Trophoblast cell (in vitro differentiated cells and primary cell): ENCODE measurements around the gene FFAR2.

ENCODE experiments used
- DNase-seq, 2 donors: peaks; one replicate each; pipeline ENCODE4 v3.0.0-alpha.2; 2016
- H2AFZ ChIP-seq: 2 replicates; pipeline ENCODE4 v1.6.1; 2013; ENCODE audit warnings: low read length, moderate library complexity, mild to moderate bottlenecking; ENCODE audit not compliant: insufficient read depth, poor library complexity
- H2AK5ac ChIP-seq: 2 replicates; pipeline ENCODE4 v1.6.1; 2013; ENCODE audit warnings: mild to moderate bottlenecking, low read length
- H2BK120ac ChIP-seq: 2 replicates; pipeline ENCODE4 v1.6.1; 2013; ENCODE audit warnings: low read length, mild to moderate bottlenecking, moderate library complexity; ENCODE audit not compliant: insufficient read depth, poor library complexity
- H2BK12ac ChIP-seq: 2 replicates; pipeline ENCODE4 v1.6.1; 2013; ENCODE audit warnings: mild to moderate bottlenecking, low read length, moderate library complexity
- H2BK5ac ChIP-seq: 2 replicates; pipeline ENCODE4 v1.6.1; 2013; ENCODE audit warnings: low read length, low read depth, moderate library complexity, mild to moderate bottlenecking; ENCODE audit not compliant: poor library complexity
- H3K14ac ChIP-seq: 2 replicates; pipeline ENCODE4 v1.6.1; 2013; ENCODE audit warnings: mild to moderate bottlenecking, low read length
- H3K18ac ChIP-seq: 2 replicates; pipeline ENCODE4 v1.6.1; 2013; ENCODE audit warnings: mild to moderate bottlenecking, low read length
- H3K23ac ChIP-seq: 2 replicates; pipeline ENCODE4 v1.6.1; 2013; ENCODE audit warnings: low read length
- H3K27ac ChIP-seq: 2 replicates; pipeline ENCODE4 v1.5.1; 2013; ENCODE audit warnings: low read depth, mild to moderate bottlenecking, inconsistent platforms, low read length, moderate library complexity
- H3K27me3 ChIP-seq: 2 replicates; pipeline ENCODE4 v1.6.1; 2013; ENCODE audit warnings: inconsistent platforms, mild to moderate bottlenecking, low read length, moderate library complexity; ENCODE audit not compliant: insufficient read depth
- H3K36me3 ChIP-seq, 2 experiments: 1 replicate in 1 of 2; 2 replicates in 1 of 2; pipeline ENCODE4 v1.6.1; 2013; ENCODE audit warnings: low read length in 2 of 2, mild to moderate bottlenecking in 2 of 2, moderate library complexity in 1 of 2; ENCODE audit not compliant: insufficient read depth in 2 of 2, control insufficient read depth in 1 of 2
- H3K4ac ChIP-seq: 2 replicates; pipeline ENCODE4 v1.6.1; 2013; ENCODE audit warnings: low read depth, mild to moderate bottlenecking, low read length, moderate library complexity
- H3K4me1 ChIP-seq, 2 experiments: 1 replicate in 1 of 2; 2 replicates in 1 of 2; pipeline ENCODE4 v1.6.1; 2013; ENCODE audit warnings: low read length in 2 of 2, mild to moderate bottlenecking in 2 of 2, moderate library complexity in 1 of 2; ENCODE audit not compliant: insufficient read depth in 2 of 2, control insufficient read depth in 1 of 2
- H3K4me2 ChIP-seq: 2 replicates; pipeline ENCODE4 v1.6.1; 2013; ENCODE audit warnings: inconsistent platforms, mild to moderate bottlenecking, low read length, moderate library complexity
- H3K4me3 ChIP-seq: 2 replicates; pipeline ENCODE4 v1.5.1; 2013; ENCODE audit warnings: mild to moderate bottlenecking, low read depth, low read length, inconsistent platforms
- H3K79me1 ChIP-seq: one replicate; pipeline ENCODE4 v1.6.1; 2013; ENCODE audit warnings: low read length
- H3K79me2 ChIP-seq: 2 replicates; pipeline ENCODE4 v1.6.1; 2013; ENCODE audit warnings: low read length, mild to moderate bottlenecking; ENCODE audit not compliant: control insufficient read depth, insufficient read depth, poor library complexity
- H3K9ac ChIP-seq: 2 replicates; pipeline ENCODE4 v1.6.1; 2013; ENCODE audit warnings: mild to moderate bottlenecking, low read length
- H3K9me3 ChIP-seq: 2 replicates; pipeline ENCODE4 v1.6.1; 2013; ENCODE audit warnings: low read depth, mild to moderate bottlenecking, control low read depth, inconsistent platforms, low read length; ENCODE audit not compliant: insufficient read depth
- H4K12ac ChIP-seq: 2 replicates; pipeline ENCODE4 v1.6.1; 2013; ENCODE audit warnings: low read depth, mild to moderate bottlenecking, low read length, moderate library complexity
- H4K8ac ChIP-seq: 2 replicates; pipeline ENCODE4 v1.6.1; 2013; ENCODE audit warnings: low read depth, mild to moderate bottlenecking, low read length, moderate library complexity
- H4K91ac ChIP-seq: one replicate; pipeline ENCODE4 v1.6.1; 2013; ENCODE audit warnings: low read depth, mild to moderate bottlenecking, low read length, moderate library complexity
- WGBS: extraction: QIAGEN DNeasy Blood & Tissue Kit; methylation state at CpG from one replicate; pipeline ENCODE4 v1.1.7; 2013; ENCODE audit warnings: missing lambda C conversion rate; ENCODE audit not compliant: insufficient read length, insufficient coverage; ENCODE audit errors: extremely low coverage; 5-methylcytosine and 5-hydroxymethylcytosine counted together

Gene FFAR2

GRCh38 chr19:35449359-35450043 lies 1.4 kb downstream of the FFAR2 start:
- Histone ChIP-seq H4K12ac (no peak overlapping the region), H3K79me1 (no peaks in the 10 kb centered on the region), H3K23ac (no peak overlapping the region), H3K4me3 (no peak overlapping the region), H3K27me3 (no peaks in the 10 kb centered on the region), H3K4ac (no peak overlapping the region), H2BK120ac (no peak overlapping the region), H2BK5ac (no peak overlapping the region), H2AFZ (no peak overlapping the region), H3K79me2 (no peaks in the 10 kb centered on the region), H4K8ac (no peak overlapping the region), H3K4me1 (no peaks in the 10 kb centered on the region), H3K4me2 (no peak overlapping the region), H3K14ac (no peak overlapping the region), H2AK5ac (no peak overlapping the region), H4K91ac (no peak overlapping the region), H3K9ac (no peak overlapping the region), H3K9me3 (peaks cover 2% of the 10 kb centered on the region), H3K27ac (no peak overlapping the region), H3K36me3 (no peaks in the 10 kb centered on the region), H3K18ac (no peak overlapping the region), H2BK12ac (no peak overlapping the region)
- no CpG with 5 or more reads among the region's 27 CpGs for WGBS
- DNase-seq, result peak in 1 of 2 donors; percentile 49

- no peak overlapping the region for H3K4me2 ChIP-seq
- no peak overlapping the region for H3K14ac ChIP-seq
- H2BK12ac ChIP-seq, result no peak overlapping the region
- no peak overlapping the region for H3K23ac ChIP-seq
- H4K12ac ChIP-seq, result no peak overlapping the region
- no peaks in the 10 kb centered on the region for H3K4me1 ChIP-seq
- H4K8ac ChIP-seq, result no peak overlapping the region
- no peaks in the 10 kb centered on the region for H3K79me2 ChIP-seq
- H4K91ac ChIP-seq, result no peak overlapping the region
- no peaks in the 10 kb centered on the region for H3K79me1 ChIP-seq
- H2AFZ ChIP-seq, result no peak overlapping the region
- H3K18ac ChIP-seq, result no peak overlapping the region
- no peak for DNase-seq
- no peak overlapping the region for H3K9ac ChIP-seq
- H3K4me3 ChIP-seq, result no peak overlapping the region
- H3K9me3 ChIP-seq, result peaks cover 2% of the 10 kb centered on the region
- H2BK5ac ChIP-seq, result no peak overlapping the region
- no peaks in the 10 kb centered on the region for H3K36me3 ChIP-seq
- no CpG with 5 or more reads among the region's 7 CpGs for WGBS
- H3K4ac ChIP-seq, result no peak overlapping the region
- H2BK120ac ChIP-seq, result no peak overlapping the region
- H2AK5ac ChIP-seq, result no peak overlapping the region
- H3K27me3 ChIP-seq, result no peaks in the 10 kb centered on the region
- H3K27ac ChIP-seq, result no peak overlapping the region
These were observed 3.5 kb downstream of the FFAR2 start for GRCh38 chr19:35451338-35452096.

GRCh38 chr19:35454663-35455062 lies 6.6 kb downstream of the FFAR2 start:
- WGBS, result no CpG with 5 or more reads among the region's 2 CpGs
- no peaks in the 10 kb centered on the region for H3K4me1 ChIP-seq
- H3K23ac ChIP-seq, result no peak overlapping the region
- H3K27me3 ChIP-seq, result no peaks in the 10 kb centered on the region
- H2BK12ac ChIP-seq, result no peak overlapping the region
- no peaks in the 10 kb centered on the region for H3K79me2 ChIP-seq
- H3K14ac ChIP-seq, result no peak overlapping the region
- H4K91ac ChIP-seq, result no peak overlapping the region
- H2BK5ac ChIP-seq, result no peak overlapping the region
- no peak overlapping the region for H3K9ac ChIP-seq
- no peak overlapping the region for H3K18ac ChIP-seq
- H4K12ac ChIP-seq, result no peak overlapping the region
- peaks cover 1% of the 10 kb centered on the region for H3K9me3 ChIP-seq
- H2AFZ ChIP-seq, result no peak overlapping the region
- no peaks in the 10 kb centered on the region for H3K36me3 ChIP-seq
- no peak overlapping the region for H3K4me2 ChIP-seq
- no peak for DNase-seq
- H2BK120ac ChIP-seq, result no peak overlapping the region
- H3K79me1 ChIP-seq, result no peaks in the 10 kb centered on the region
- H3K27ac ChIP-seq, result no peak overlapping the region
- H3K4me3 ChIP-seq, result no peak overlapping the region
- no peak overlapping the region for H2AK5ac ChIP-seq
- no peak overlapping the region for H3K4ac ChIP-seq
- H4K8ac ChIP-seq, result no peak overlapping the region

GRCh38 chr19:35455616-35456201 lies 7.7 kb downstream of the FFAR2 start:
- no peak overlapping the region for H3K23ac ChIP-seq
- H3K79me1 ChIP-seq, result no peaks in the 10 kb centered on the region
- no peak overlapping the region for H3K9ac ChIP-seq
- H3K27me3 ChIP-seq, result no peaks in the 10 kb centered on the region
- H3K79me2 ChIP-seq, result no peaks in the 10 kb centered on the region
- H4K91ac ChIP-seq, result no peak overlapping the region
- no peak overlapping the region for H3K18ac ChIP-seq
- WGBS, result no CpG with 5 or more reads among the region's 3 CpGs
- H3K36me3 ChIP-seq, result no peaks in the 10 kb centered on the region
- no peak overlapping the region for H3K4me2 ChIP-seq
- no peak overlapping the region for H2BK5ac ChIP-seq
- H4K8ac ChIP-seq, result no peak overlapping the region
- H2AFZ ChIP-seq, result no peak overlapping the region
- H4K12ac ChIP-seq, result no peak overlapping the region
- no peak overlapping the region for H2BK12ac ChIP-seq
- no peak overlapping the region for H3K27ac ChIP-seq
- H3K9me3 ChIP-seq, result no peaks in the 10 kb centered on the region
- H2AK5ac ChIP-seq, result no peak overlapping the region
- H3K14ac ChIP-seq, result no peak overlapping the region
- H2BK120ac ChIP-seq, result no peak overlapping the region
- no peak overlapping the region for H3K4me3 ChIP-seq
- no peak for DNase-seq
- no peak overlapping the region for H3K4ac ChIP-seq
- H3K4me1 ChIP-seq, result no peaks in the 10 kb centered on the region
